Nephron (organoid): ENCODE data around the gene ARMS2.

ENCODE experiments used
- H3K27ac Mint-ChIP-seq, 3 experiments: 2 replicates each; pipeline ENCODE4 v1.8.0; 2020; ENCODE audit warnings: mixed read lengths in 3 of 3, mild to moderate bottlenecking in 2 of 3, moderate library complexity in 1 of 3
- H3K27me3 Mint-ChIP-seq: 2 replicates; pipeline ENCODE4 v1.8.0; 2021; ENCODE audit warnings: low read depth, mild to moderate bottlenecking, moderate library complexity, mixed read lengths
- H3K36me3 Mint-ChIP-seq: 2 replicates; pipeline ENCODE4 v1.8.0; 2020; ENCODE audit warnings: low read depth, mixed read lengths
- H3K4me1 Mint-ChIP-seq: 2 replicates; pipeline ENCODE4 v1.8.0; 2020; ENCODE audit warnings: mixed read lengths
- H3K4me3 Mint-ChIP-seq, 3 experiments: 2 replicates each; pipeline ENCODE4 v1.8.0; 2020; ENCODE audit warnings: mild to moderate bottlenecking in 3 of 3, mixed read lengths in 3 of 3, moderate library complexity in 2 of 3
- H3K9me3 Mint-ChIP-seq: 2 replicates; pipeline ENCODE4 v1.8.0; 2020; ENCODE audit warnings: mixed read lengths
- TF ChIP-seq, protein P1 (sequence below), 3 experiments: fragments of 200-600 bp; sonication (generic); IDR thresholded peaks; one replicate each; pipeline ENCODE4 v1.5.0; 2021; ENCODE audit warnings: antibody characterized with exemption in 3 of 3; ENCODE audit not compliant: unreplicated experiment in 3 of 3

ARMS2 gene

GRCh38 chr10:122419876-122420623, 34.4 kb upstream of the ARMS2 start:
- Mint-ChIP-seq H3K4me3 (no peak overlapping the region), H3K9me3 (no peaks in the 10 kb centered on the region), H3K4me1 (peaks cover 19% of the 10 kb centered on the region), H3K27me3 (no peaks in the 10 kb centered on the region), H3K27ac (peak overlapping the region in 1 of 3 experiments; percentile 18), H3K36me3 (peaks cover 42% of the 10 kb centered on the region)
- TF ChIP-seq, protein P1, sequence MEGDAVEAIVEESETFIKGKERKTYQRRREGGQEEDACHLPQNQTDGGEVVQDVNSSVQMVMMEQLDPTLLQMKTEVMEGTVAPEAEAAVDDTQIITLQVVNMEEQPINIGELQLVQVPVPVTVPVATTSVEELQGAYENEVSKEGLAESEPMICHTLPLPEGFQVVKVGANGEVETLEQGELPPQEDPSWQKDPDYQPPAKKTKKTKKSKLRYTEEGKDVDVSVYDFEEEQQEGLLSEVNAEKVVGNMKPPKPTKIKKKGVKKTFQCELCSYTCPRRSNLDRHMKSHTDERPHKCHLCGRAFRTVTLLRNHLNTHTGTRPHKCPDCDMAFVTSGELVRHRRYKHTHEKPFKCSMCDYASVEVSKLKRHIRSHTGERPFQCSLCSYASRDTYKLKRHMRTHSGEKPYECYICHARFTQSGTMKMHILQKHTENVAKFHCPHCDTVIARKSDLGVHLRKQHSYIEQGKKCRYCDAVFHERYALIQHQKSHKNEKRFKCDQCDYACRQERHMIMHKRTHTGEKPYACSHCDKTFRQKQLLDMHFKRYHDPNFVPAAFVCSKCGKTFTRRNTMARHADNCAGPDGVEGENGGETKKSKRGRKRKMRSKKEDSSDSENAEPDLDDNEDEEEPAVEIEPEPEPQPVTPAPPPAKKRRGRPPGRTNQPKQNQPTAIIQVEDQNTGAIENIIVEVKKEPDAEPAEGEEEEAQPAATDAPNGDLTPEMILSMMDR (IDR thresholded peaks at IDR 0.05; ENCODE audit: unreplicated experiment in 3 of 3): no peak

DNA sequence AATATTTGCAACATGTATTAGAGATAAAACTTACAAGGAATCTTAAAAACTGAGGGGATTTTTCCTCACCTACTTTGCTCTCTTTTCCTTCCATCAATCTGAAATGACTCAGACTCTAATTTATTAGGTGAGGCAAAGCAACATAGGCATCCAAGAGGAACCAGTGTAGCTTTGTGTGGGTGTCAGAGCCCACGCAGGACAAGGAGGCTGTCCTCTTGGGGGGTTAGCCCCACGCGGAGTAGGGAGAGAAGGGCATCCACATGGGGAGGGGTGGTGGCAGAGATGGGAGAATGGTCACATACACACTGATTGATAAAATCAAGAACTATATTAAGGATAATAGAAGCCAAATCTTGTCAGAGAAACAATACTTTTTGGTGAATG, 33.8 kb upstream of the ARMS2 start:
- H3K27me3 Mint-ChIP-seq: no peaks in the 10 kb centered on the region
- peaks cover 19% of the 10 kb centered on the region for H3K4me1 Mint-ChIP-seq

GRCh38 chr10:122421054-122421625, 33.3 kb upstream of the ARMS2 start:
- Mint-ChIP-seq H3K9me3 (no peaks in the 10 kb centered on the region), H3K27me3 (no peaks in the 10 kb centered on the region), H3K36me3 (peaks cover 38% of the 10 kb centered on the region), H3K27ac (no peak overlapping the region), H3K4me3 (no peak overlapping the region), H3K4me1 (peaks cover 19% of the 10 kb centered on the region)
- TF ChIP-seq, protein P1 (IDR thresholded peaks at IDR 0.05; ENCODE audit: unreplicated experiment in 3 of 3): no peak

More for the DNA sequence above, 33.8 kb upstream of the ARMS2 start:
- H3K36me3 Mint-ChIP-seq: peaks cover 40% of the 10 kb centered on the region
- TF ChIP-seq, protein P1 (IDR thresholded peaks at IDR 0.05; ENCODE audit: unreplicated experiment in 3 of 3): no peak
- H3K9me3 Mint-ChIP-seq: no peaks in the 10 kb centered on the region
- no peak overlapping the region for H3K4me3 Mint-ChIP-seq
- no peak overlapping the region for H3K27ac Mint-ChIP-seq

GRCh38 chr10:122421742-122422141, 32.7 kb upstream of the ARMS2 start:
- Mint-ChIP-seq H3K27me3 (no peaks in the 10 kb centered on the region), H3K4me3 (no peak overlapping the region), H3K36me3 (peaks cover 34% of the 10 kb centered on the region), H3K4me1 (peaks cover 21% of the 10 kb centered on the region), H3K9me3 (no peaks in the 10 kb centered on the region), H3K27ac (no peak overlapping the region)
- TF ChIP-seq, protein P1 (IDR thresholded peaks at IDR 0.05; ENCODE audit: unreplicated experiment in 3 of 3): no peak

DNA sequence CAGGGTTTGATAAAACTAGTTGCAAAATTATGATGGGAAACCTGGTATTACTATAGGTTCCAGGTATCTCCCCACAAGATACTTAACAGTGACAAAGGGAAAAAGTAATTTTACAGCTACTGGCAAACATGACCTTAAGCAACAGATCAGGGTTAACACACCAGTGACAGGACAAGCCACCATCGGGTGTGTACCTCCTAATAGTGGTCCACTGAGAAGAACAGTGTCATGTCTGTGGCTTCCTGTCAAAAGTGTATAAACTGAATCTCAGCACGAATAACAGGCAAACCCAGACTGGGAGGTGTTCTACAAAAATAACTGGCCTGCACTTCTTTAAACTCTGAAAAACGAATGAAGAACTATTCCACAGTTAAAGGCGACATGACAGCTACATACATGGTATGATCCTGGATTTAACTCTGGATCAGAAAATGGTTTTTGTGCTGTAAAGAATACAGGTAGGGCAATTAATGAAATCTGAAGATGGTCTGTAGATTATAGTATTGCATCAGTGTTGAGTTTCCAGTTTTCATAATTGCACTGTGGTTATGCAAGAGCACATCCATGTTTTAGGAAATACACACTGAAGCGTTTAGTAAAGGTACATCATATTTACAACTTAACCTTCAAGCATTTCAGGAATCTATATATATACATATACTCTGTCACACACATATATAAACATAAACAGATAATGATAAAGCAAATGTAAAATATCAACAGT, 32.0 kb upstream of the ARMS2 start:
- no peaks in the 10 kb centered on the region for H3K27me3 Mint-ChIP-seq
- H3K9me3 Mint-ChIP-seq: no peaks in the 10 kb centered on the region
- peaks cover 26% of the 10 kb centered on the region for H3K4me1 Mint-ChIP-seq
- H3K36me3 Mint-ChIP-seq: peaks cover 33% of the 10 kb centered on the region
- H3K4me3 Mint-ChIP-seq: no peak overlapping the region
- H3K27ac Mint-ChIP-seq: no peak overlapping the region
- TF ChIP-seq, protein P1 (IDR thresholded peaks at IDR 0.05; ENCODE audit: unreplicated experiment in 3 of 3): no peak
